HepG2 (cell line): ENCODE results near the gene MS4A3. TPM values are rescaled to one million over a fixed set of nuclear protein-coding genes. Genes with fewer than 3 reads are reported as not detected.
"Not testable (repeated sequence)": the region's sequence is repeated elsewhere in the genome, so short reads cannot be mapped to it uniquely, and the experiment has no call there.

Experiments
- ATAC-seq: fragments of 200-7000 bp; cut with Tn5 transposase; 3 replicates; pipeline ENCODE4 v1.9.1; 2020; ENCODE audit warnings: mild to moderate bottlenecking, moderate library complexity
- BruUV-seq: library from RNA; stranded (reverse); fragments of 400-500 nt; replicated peaks from 2 replicates; lab custom pipeline; 2021; lab: Mats Ljungman, UMichigan
- CTCF ChIA-PET: fragments of 300-600 bp; formaldehyde crosslinking; extraction: SDS; loops from one replicate; lab custom pipeline; 2021; ENCODE audit warnings: low total read pairs, inconsistent platforms, low intra/inter-chr PET ratio; lab: Yijun Ruan, JAX
- POLR2A ChIA-PET: fragments of 350-600 bp; sonication (Branson Sonifier 250); formaldehyde crosslinking; loops from one replicate; lab custom pipeline; 2020; ENCODE audit warnings: antibody characterized with exemption, inconsistent platforms; lab: Yijun Ruan, JAX
- DNase-seq: peaks from one replicate; pipeline ENCODE4 v3.0.0-alpha.2; 2015; ENCODE audit warnings: low spot score
- FAIRE-seq: peaks from 3 replicates; lab custom pipeline; 2011; peaks lifted over from hg19 to GRCh38; lab: Jason Lieb, UNC
- H2AFZ ChIP-seq: one replicate; pipeline ENCODE4 v1.6.1; 2011; ENCODE audit warnings: low read length, inconsistent platforms
- H3K27ac ChIP-seq: fragments of 300-600 bp; 3 replicates; pipeline ENCODE4 v1.8.0; 2011; ENCODE audit warnings: mixed run types, mild to moderate bottlenecking, mixed read lengths, low read length, inconsistent platforms; ENCODE audit not compliant: insufficient read depth; ENCODE audit errors: extremely low read length
- H3K27me3 ChIP-seq, 2 experiments: fragments of 200-600 bp in 1 of 2; 2 replicates in 1 of 2; 3 replicates in 1 of 2; pipeline versions ENCODE4 v1.6.0 to v1.8.0; 2011; ENCODE audit warnings: low read length in 2 of 2, mild to moderate bottlenecking in 2 of 2, moderate library complexity in 2 of 2, inconsistent platforms in 1 of 2; ENCODE audit not compliant: insufficient read depth in 2 of 2, control insufficient read depth in 1 of 2
- H3K36me3 ChIP-seq, 2 experiments: fragments of 200-600 bp in 1 of 2; replicated peaks in 1 of 2; 2 replicates in 1 of 2; 3 replicates in 1 of 2; pipeline versions ENCODE4 v1.5.1 to v1.8.0; 2011; ENCODE audit warnings: low read length in 2 of 2, inconsistent platforms in 1 of 2; ENCODE audit not compliant: insufficient read depth in 2 of 2, control insufficient read depth in 1 of 2
- H3K4me1 ChIP-seq: 2 replicates; pipeline ENCODE4 v1.5.1; 2012; ENCODE audit warnings: low read length, inconsistent platforms; ENCODE audit not compliant: insufficient read depth
- H3K4me2 ChIP-seq: 2 replicates; pipeline ENCODE4 v1.6.0; 2011; ENCODE audit warnings: low read depth, low read length, inconsistent platforms
- H3K4me3 ChIP-seq, 3 experiments: fragments of 200-600 bp in 1 of 3; sonication (generic), shearing (Covaris generic) in 1 of 3; replicated peaks in 1 of 3; 2 replicates each; pipeline ENCODE4 v1.5.1; 2011 to 2016; ENCODE audit warnings: low read length in 3 of 3, inconsistent platforms in 2 of 3, low read depth in 2 of 3, mild to moderate bottlenecking in 2 of 3, control low read depth in 1 of 3, mixed read lengths in 1 of 3; ENCODE audit not compliant: insufficient read depth in 1 of 3
- H3K79me2 ChIP-seq: one replicate; pipeline ENCODE4 v1.6.1; 2011; ENCODE audit warnings: low read length, inconsistent platforms; ENCODE audit not compliant: insufficient read depth
- H3K9ac ChIP-seq: 2 replicates; pipeline ENCODE4 v1.6.0; 2011; ENCODE audit warnings: mild to moderate bottlenecking, low read depth, low read length, inconsistent platforms; ENCODE audit not compliant: insufficient read depth
- H3K9me3 ChIP-seq: 2 replicates; pipeline ENCODE4 v1.5.1; 2012; ENCODE audit warnings: mild to moderate bottlenecking, low read length
- H4K20me1 ChIP-seq: 2 replicates; pipeline ENCODE4 v1.6.0; 2011; ENCODE audit warnings: inconsistent platforms, mild to moderate bottlenecking, low read length, moderate library complexity; ENCODE audit not compliant: insufficient read depth
- ATAD3A ChIP-seq: sonication (generic); formaldehyde crosslinking; IDR thresholded peaks from 2 replicates; pipeline ENCODE4 v1.4.0; 2020; ENCODE audit warnings: missing genetic modification reagents
- IKZF1 ChIP-seq: fragments of 450-650 bp; IDR thresholded peaks from 2 replicates; pipeline ENCODE4 v1.7.1; 2016
- KDM6A ChIP-seq: IDR thresholded peaks from 2 replicates; pipeline ENCODE4 v1.6.1; 2016; ENCODE audit warnings: low read depth
- WGBS: methylation state at CpG from one replicate; pipeline ENCODE4 v1.1.6; 2017; ENCODE audit warnings: low lambda C conversion rate; 5-methylcytosine and 5-hydroxymethylcytosine counted together
- in situ Hi-C: cut with HindIII; loops from 2 replicates; pipeline ENCODE4 v1.10.0; 2017; ENCODE audit warnings: low pct_unique_long_range_greater_than_20kb; ENCODE audit not compliant: extremely low pct_ligation_motif_present
- intact Hi-C: fragments of 100-400 bp; cut with micrococcal nuclease; formaldehyde crosslinking; loops from one replicate; pipeline ENCODE4 v1.10.0; 2022; ENCODE audit not compliant: unreplicated experiment
- polyA plus RNA-seq, 8 experiments: library from polyadenylated mRNA; depleted of rRNA in 3 of 8; stranded (reverse) in 7 of 8; unstranded in 1 of 8; fragments of >200 nt; fragmentation: Illumina TruSeq in 4 of 8; extraction: Trizol in 4 of 8; gene quantifications; 2 replicates each; pipeline versions ENCODE4 v1.2.1 to v1.2.3, GENCODE V29; 2011 to 2016; ENCODE audit warnings: low read depth in 4 of 8, missing spikeins in 1 of 8, mixed read lengths in 1 of 8; ENCODE audit not compliant: insufficient read depth in 1 of 8
- total RNA-seq, 5 experiments: library from RNA; depleted of rRNA; stranded (reverse); fragments of >200 nt; fragmentation: Illumina TruSeq; extraction: Trizol; gene quantifications; 2 replicates each; pipeline ENCODE4 v1.2.3, GENCODE V29; 2016; ENCODE audit warnings: low read depth in 1 of 5

MS4A3 gene
- total and polyA plus RNA-seq, 2 of the 13 experiments (the other 11 are each of a cell fraction or from before 2014, with no cell fraction given) = not detected

GRCh38 chr11:60100516-60100915 is 44.1 kb downstream of the MS4A3 start:
- H3K27ac ChIP-seq = no peak overlapping the region
- H3K4me3 ChIP-seq = no peak overlapping the region
- no peaks in the 10 kb centered on the region for H3K79me2 ChIP-seq
- BruUV-seq = no TSS peak
- no peak overlapping the region for H2AFZ ChIP-seq
- H4K20me1 ChIP-seq = no peaks in the 10 kb centered on the region
- no peak overlapping the region for H3K9ac ChIP-seq
- H3K9me3 ChIP-seq = no peaks in the 10 kb centered on the region
- no peaks in the 10 kb centered on the region for H3K36me3 ChIP-seq
- no peak overlapping the region for H3K4me2 ChIP-seq
- ChIA-PET POLR2A (no interaction called here), CTCF (no interaction called here)
- peaks cover 29% of the 10 kb centered on the region for H3K4me1 ChIP-seq
- ATAC-seq (no peak), DNase-seq (no peak), FAIRE-seq (no peak)
- intact Hi-C loops (no loop called here), in situ Hi-C loops (no loop called here)
- TF ChIP-seq ATAD3A (no peak), KDM6A (no peak), IKZF1 (no peak)
- no peaks in the 10 kb centered on the region; a peak in 1 of 5 replicates for H3K27me3 ChIP-seq
- whole genome bisulfite sequencing = 96% methylated on average over 1 of the region's 1 CpG

- H3K4me1 ChIP-seq = peaks cover 20% of the 10 kb centered on the region
- H3K9ac ChIP-seq, H3K4me3 ChIP-seq, H3K36me3 ChIP-seq, intact Hi-C loops, H2AFZ ChIP-seq, H3K9me3 ChIP-seq, ATAC-seq, CTCF ChIA-PET, H4K20me1 ChIP-seq, H3K4me2 ChIP-seq, in situ Hi-C loops, DNase-seq, FAIRE-seq, H3K79me2 ChIP-seq, POLR2A ChIA-PET, H3K27ac ChIP-seq, BruUV-seq, H3K27me3 ChIP-seq: not testable (repeated sequence)
- 35% methylated on average over 11 of the region's 11 CpGs for WGBS
Measured at GRCh38 chr11:60101368-60101767, 44.9 kb downstream of the MS4A3 start.

GRCh38 chr11:60104471-60105115 is 48.1 kb downstream of the MS4A3 start:
- H3K79me2 ChIP-seq, intact Hi-C loops, H3K4me1 ChIP-seq, H3K4me3 ChIP-seq, CTCF ChIA-PET, DNase-seq, H2AFZ ChIP-seq, H3K4me2 ChIP-seq, in situ Hi-C loops, H3K27ac ChIP-seq, H4K20me1 ChIP-seq, H3K9me3 ChIP-seq, ATAC-seq, H3K27me3 ChIP-seq, POLR2A ChIA-PET, H3K36me3 ChIP-seq, BruUV-seq, H3K9ac ChIP-seq, FAIRE-seq: not testable (repeated sequence)
- WGBS = 49% methylated on average over 8 of the region's 8 CpGs

- H3K4me1 ChIP-seq, DNase-seq, H3K36me3 ChIP-seq, FAIRE-seq, H3K4me3 ChIP-seq, H2AFZ ChIP-seq, in situ Hi-C loops, intact Hi-C loops, H3K4me2 ChIP-seq, BruUV-seq, CTCF ChIA-PET, POLR2A ChIA-PET, H3K9ac ChIP-seq, H4K20me1 ChIP-seq, H3K9me3 ChIP-seq, H3K27me3 ChIP-seq, H3K27ac ChIP-seq, H3K79me2 ChIP-seq, ATAC-seq: not testable (repeated sequence)
- WGBS = 73% methylated on average over 5 of the region's 5 CpGs
Measured at GRCh38 chr11:60108631-60109030, 52.2 kb downstream of the MS4A3 start.
